Measurements from ENCODE around the gene DAW1. TPM values are rescaled to one million over a fixed set of nuclear protein-coding genes. Genes with fewer than 3 reads are reported as not detected.
A peak's percentile ranks its signal among the peaks of the same experiment; 100 is the strongest.
"Not testable (repeated sequence)": the region's sequence is repeated elsewhere in the genome, so short reads cannot be mapped to it uniquely, and the experiment has no call there.

The DAW1 gene
- total and polyA plus RNA-seq, 9 donors = 0.05 to 0.36 (median 0.09) TPM; not detected in 5

DNA sequence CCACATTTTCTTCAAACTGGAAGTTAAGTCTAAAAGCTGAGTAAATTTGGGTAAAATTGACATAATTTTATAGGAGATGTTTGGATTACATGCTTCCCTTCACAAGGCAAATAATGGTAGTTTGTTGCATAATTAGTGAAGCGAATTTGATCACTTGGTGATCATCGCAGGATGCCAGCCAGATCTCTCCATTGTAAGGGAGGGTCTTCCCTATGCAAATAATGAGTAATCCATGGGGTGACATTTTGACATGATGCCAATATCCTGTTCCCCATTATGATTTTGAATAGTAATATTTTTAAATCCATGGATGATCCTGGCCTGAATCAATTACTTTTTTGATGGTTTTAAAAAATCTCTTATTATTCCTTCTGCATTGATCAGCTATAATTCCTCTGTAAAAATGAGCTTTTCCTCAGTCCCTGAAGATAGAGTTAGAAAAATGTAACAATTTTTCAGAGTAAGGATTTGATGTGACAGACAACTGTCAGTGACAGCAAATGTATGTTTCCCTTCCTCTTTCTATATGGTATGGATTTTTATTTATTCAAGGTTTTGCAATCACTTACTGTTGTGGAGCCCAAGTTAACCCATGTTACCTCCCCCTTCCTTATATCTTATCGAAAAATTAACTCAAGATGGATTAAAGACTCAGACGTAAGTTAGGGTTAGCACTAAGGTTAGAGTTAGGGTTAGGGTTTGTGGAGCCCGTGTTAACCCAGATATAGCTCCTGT lies 36.3 kb upstream of the DAW1 start:
- no peaks in the 10 kb centered on the region for H3K27me3 ChIP-seq (ENCODE audit: control insufficient read depth, insufficient read depth, low read length)
- WGBS (ENCODE audit: insufficient coverage) = 67% methylated on average over 1 of the region's 5 CpGs
- DNase-seq = no peak
- H3K9me3 ChIP-seq (replicated peaks; ENCODE audit: control insufficient read depth, low read depth, low read length) = no peaks in the 10 kb centered on the region
- no peak overlapping the region for H3K27ac ChIP-seq (ENCODE audit: low read length)
- H3K36me3 ChIP-seq (ENCODE audit: control insufficient read depth, insufficient read depth, low read length) = no peaks in the 10 kb centered on the region
- H3K4me1 ChIP-seq (ENCODE audit: control insufficient read depth, insufficient read depth, low read length) = no peaks in the 10 kb centered on the region
- H3K4me3 ChIP-seq (ENCODE audit: low read length) = no peak overlapping the region

DNA sequence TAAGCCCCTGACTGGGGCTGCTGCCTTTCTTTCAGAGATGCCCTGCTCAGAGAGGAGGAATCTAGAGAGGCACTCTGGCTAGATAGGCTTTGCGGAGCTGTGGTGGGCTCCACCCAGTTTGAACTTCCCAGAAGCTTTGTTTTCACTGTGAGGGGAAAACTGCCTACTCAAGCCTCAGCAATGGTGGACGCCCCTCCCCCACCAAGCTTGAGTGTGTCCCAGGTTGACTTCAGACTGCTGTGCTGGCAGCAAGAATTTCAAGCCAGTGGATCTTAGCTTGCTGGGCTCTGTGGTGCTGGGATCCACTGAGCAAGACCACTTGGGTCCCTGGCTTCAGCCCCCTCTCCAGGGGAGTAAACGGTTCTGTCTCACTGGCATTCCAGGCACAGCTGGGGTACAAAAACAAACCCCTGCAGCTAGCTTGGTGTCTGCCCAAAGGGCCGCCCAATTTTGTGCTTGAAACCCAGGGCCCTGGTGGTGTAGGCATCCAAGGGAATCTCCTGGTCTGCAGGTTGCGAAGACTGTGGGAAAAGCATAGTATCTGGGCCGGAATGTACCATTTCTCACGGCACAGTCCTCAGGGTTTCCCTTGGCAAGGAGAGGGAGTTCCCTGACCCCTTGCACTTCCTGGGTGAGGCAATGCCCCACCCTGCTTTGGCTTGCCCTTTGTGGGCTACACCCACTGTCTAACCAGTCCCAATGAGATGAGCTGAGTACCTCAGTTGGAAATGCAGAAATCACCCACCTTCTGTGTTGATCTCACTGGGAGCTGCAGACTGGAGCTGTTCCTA lies 31.9 kb upstream of the DAW1 start:
- H3K27ac ChIP-seq (ENCODE audit: low read length); DNase-seq; H3K4me3 ChIP-seq (ENCODE audit: low read length); H3K36me3 ChIP-seq (ENCODE audit: control insufficient read depth, insufficient read depth, low read length); H3K27me3 ChIP-seq (ENCODE audit: control insufficient read depth, insufficient read depth, low read length); H3K9me3 ChIP-seq (replicated peaks; ENCODE audit: control insufficient read depth, low read depth, low read length); H3K4me1 ChIP-seq (ENCODE audit: control insufficient read depth, insufficient read depth, low read length): not testable (repeated sequence)
- WGBS (ENCODE audit: insufficient coverage) = 74% methylated on average over 7 of the region's 7 CpGs

- Histone ChIP-seq H3K27me3 (ENCODE audit: control insufficient read depth, insufficient read depth, low read length) (no peaks in the 10 kb centered on the region), H3K36me3 (ENCODE audit: control insufficient read depth, insufficient read depth, low read length) (no peaks in the 10 kb centered on the region), H3K27ac (ENCODE audit: low read length) (no peak overlapping the region), H3K9me3 (replicated peaks; ENCODE audit: control insufficient read depth, low read depth, low read length) (no peaks in the 10 kb centered on the region), H3K4me1 (ENCODE audit: control insufficient read depth, insufficient read depth, low read length) (no peaks in the 10 kb centered on the region), H3K4me3 (ENCODE audit: low read length) (no peak overlapping the region)
- no peak for DNase-seq
- no CpG with 5 or more reads among the region's 1 CpG for WGBS (ENCODE audit: insufficient coverage)
These were observed 24.6 kb upstream of the DAW1 start for GRCh38 chr2:227846831-227847230.

- no peak overlapping the region for H3K27ac ChIP-seq (ENCODE audit: low read length)
- H3K27me3 ChIP-seq (ENCODE audit: control insufficient read depth, insufficient read depth, low read length) = no peaks in the 10 kb centered on the region
- H3K36me3 ChIP-seq (ENCODE audit: control insufficient read depth, insufficient read depth, low read length) = no peaks in the 10 kb centered on the region
- H3K4me1 ChIP-seq (ENCODE audit: control insufficient read depth, insufficient read depth, low read length) = no peaks in the 10 kb centered on the region
- no CpG with 5 or more reads among the region's 3 CpGs for WGBS (ENCODE audit: insufficient coverage)
- H3K9me3 ChIP-seq (replicated peaks; ENCODE audit: control insufficient read depth, low read depth, low read length) = no peaks in the 10 kb centered on the region
- no peak for DNase-seq
- no peak overlapping the region for H3K4me3 ChIP-seq (ENCODE audit: low read length)
These were observed 23.3 kb upstream of the DAW1 start for GRCh38 chr2:227848146-227848545.

DNA sequence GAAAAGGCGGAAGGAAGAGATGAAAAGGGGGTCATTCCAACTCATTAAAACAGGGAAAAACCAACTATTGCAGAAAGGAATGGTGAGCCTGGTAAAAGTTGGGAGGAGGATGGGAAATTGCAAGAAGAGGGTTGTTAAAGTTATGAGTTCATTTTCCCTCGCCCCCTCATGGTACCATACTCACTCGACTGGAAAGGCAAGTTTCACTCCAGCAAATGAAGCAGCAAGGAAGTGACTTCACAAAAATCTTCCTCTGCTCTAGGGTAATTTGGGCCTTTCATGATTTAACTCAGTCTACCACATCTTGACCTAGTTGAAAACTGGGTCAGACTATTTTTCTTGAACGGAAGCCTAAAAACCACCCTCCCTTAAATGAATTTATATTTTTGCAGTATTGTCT lies 22.8 kb upstream of the DAW1 start:
- no peak for DNase-seq
- Histone ChIP-seq H3K4me3 (ENCODE audit: low read length) (no peak overlapping the region), H3K27ac (ENCODE audit: low read length) (no peak overlapping the region), H3K9me3 (replicated peaks; ENCODE audit: control insufficient read depth, low read depth, low read length) (no peaks in the 10 kb centered on the region), H3K27me3 (ENCODE audit: control insufficient read depth, insufficient read depth, low read length) (no peaks in the 10 kb centered on the region), H3K4me1 (ENCODE audit: control insufficient read depth, insufficient read depth, low read length) (no peaks in the 10 kb centered on the region), H3K36me3 (ENCODE audit: control insufficient read depth, insufficient read depth, low read length) (no peaks in the 10 kb centered on the region)
- WGBS (ENCODE audit: insufficient coverage) = no CpG with 5 or more reads among the region's 4 CpGs

- Histone ChIP-seq H3K9me3 (replicated peaks; ENCODE audit: control insufficient read depth, low read depth, low read length) (no peaks in the 10 kb centered on the region), H3K27me3 (ENCODE audit: control insufficient read depth, insufficient read depth, low read length) (no peaks in the 10 kb centered on the region), H3K4me1 (ENCODE audit: control insufficient read depth, insufficient read depth, low read length) (no peaks in the 10 kb centered on the region), H3K4me3 (ENCODE audit: low read length) (no peak overlapping the region), H3K36me3 (ENCODE audit: control insufficient read depth, insufficient read depth, low read length) (no peaks in the 10 kb centered on the region), H3K27ac (ENCODE audit: low read length) (no peak overlapping the region)
- no CpG with 5 or more reads among the region's 1 CpG for WGBS (ENCODE audit: insufficient coverage)
- DNase-seq = peak; percentile 12
These were observed 21.5 kb upstream of the DAW1 start for GRCh38 chr2:227849906-227850305.

DNA sequence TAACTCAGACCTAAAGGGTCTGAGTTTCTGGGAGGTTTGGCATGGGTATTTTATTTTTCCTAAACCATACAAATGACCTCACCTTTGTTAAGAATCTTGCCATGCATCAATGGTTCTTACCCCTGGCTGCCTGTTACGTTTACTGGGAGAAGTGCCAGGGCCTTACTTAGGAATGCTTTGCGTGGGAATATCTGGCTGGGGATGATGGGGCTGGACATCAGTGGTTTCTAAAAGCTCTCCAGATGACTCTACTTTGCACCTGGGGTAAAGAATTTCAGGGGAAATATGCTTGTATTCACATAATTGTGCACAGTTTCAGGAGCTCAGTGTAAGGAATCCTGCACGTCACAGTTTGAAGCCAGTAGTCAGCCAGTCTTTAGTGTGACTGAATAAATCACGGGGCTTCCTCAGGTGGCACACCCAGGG lies 18.2 kb upstream of the DAW1 start:
- no peaks in the 10 kb centered on the region for H3K27me3 ChIP-seq (ENCODE audit: control insufficient read depth, insufficient read depth, low read length)
- H3K27ac ChIP-seq (ENCODE audit: low read length) = no peak overlapping the region
- no peaks in the 10 kb centered on the region for H3K4me1 ChIP-seq (ENCODE audit: control insufficient read depth, insufficient read depth, low read length)
- DNase-seq = peak; percentile 17
- WGBS (ENCODE audit: insufficient coverage) = 51% methylated on average over 3 of the region's 4 CpGs
- H3K9me3 ChIP-seq (replicated peaks; ENCODE audit: control insufficient read depth, low read depth, low read length) = no peaks in the 10 kb centered on the region
- H3K4me3 ChIP-seq (ENCODE audit: low read length) = no peak overlapping the region
- no peaks in the 10 kb centered on the region for H3K36me3 ChIP-seq (ENCODE audit: control insufficient read depth, insufficient read depth, low read length)

- H3K4me3 ChIP-seq (ENCODE audit: low read length) = no peak overlapping the region
- H3K9me3 ChIP-seq (replicated peaks; ENCODE audit: control insufficient read depth, low read depth, low read length) = no peaks in the 10 kb centered on the region
- 67% methylated on average over 5 of the region's 6 CpGs for WGBS (ENCODE audit: insufficient coverage)
- H3K4me1 ChIP-seq (ENCODE audit: control insufficient read depth, insufficient read depth, low read length) = no peaks in the 10 kb centered on the region
- H3K27me3 ChIP-seq (ENCODE audit: control insufficient read depth, insufficient read depth, low read length) = no peaks in the 10 kb centered on the region
- no peak overlapping the region for H3K27ac ChIP-seq (ENCODE audit: low read length)
- DNase-seq = no peak
- H3K36me3 ChIP-seq (ENCODE audit: control insufficient read depth, insufficient read depth, low read length) = no peaks in the 10 kb centered on the region
These were observed 17.6 kb upstream of the DAW1 start for GRCh38 chr2:227853765-227854271.

- H3K4me1 ChIP-seq (ENCODE audit: control insufficient read depth, insufficient read depth, low read length) = no peaks in the 10 kb centered on the region
- no peaks in the 10 kb centered on the region for H3K27me3 ChIP-seq (ENCODE audit: control insufficient read depth, insufficient read depth, low read length)
- H3K27ac ChIP-seq (ENCODE audit: low read length) = no peak overlapping the region
- H3K4me3 ChIP-seq (ENCODE audit: low read length) = no peak overlapping the region
- WGBS (ENCODE audit: insufficient coverage) = no CpG with 5 or more reads among the region's 3 CpGs
- H3K36me3 ChIP-seq (ENCODE audit: control insufficient read depth, insufficient read depth, low read length) = no peaks in the 10 kb centered on the region
- H3K9me3 ChIP-seq (replicated peaks; ENCODE audit: control insufficient read depth, low read depth, low read length) = no peaks in the 10 kb centered on the region
- DNase-seq = no peak
These were observed 16.0 kb upstream of the DAW1 start for GRCh38 chr2:227855440-227855839.

- no peaks in the 10 kb centered on the region for H3K9me3 ChIP-seq (replicated peaks; ENCODE audit: control insufficient read depth, low read depth, low read length)
- H3K4me3 ChIP-seq (ENCODE audit: low read length) = no peak overlapping the region
- H3K27me3 ChIP-seq (ENCODE audit: control insufficient read depth, insufficient read depth, low read length) = no peaks in the 10 kb centered on the region
- WGBS (ENCODE audit: insufficient coverage) = no CpG with 5 or more reads among the region's 2 CpGs
- no peaks in the 10 kb centered on the region for H3K4me1 ChIP-seq (ENCODE audit: control insufficient read depth, insufficient read depth, low read length)
- H3K36me3 ChIP-seq (ENCODE audit: control insufficient read depth, insufficient read depth, low read length) = no peaks in the 10 kb centered on the region
- no peak for DNase-seq
- H3K27ac ChIP-seq (ENCODE audit: low read length) = no peak overlapping the region
These were observed 14.7 kb upstream of the DAW1 start for GRCh38 chr2:227856697-227857096.
